ENCODE results near the gene NOS1AP. TPM values are rescaled to one million over a fixed set of nuclear protein-coding genes. Genes with fewer than 3 reads are reported as not detected.
A peak's percentile ranks its signal among the peaks of the same experiment; 100 is the strongest.
"Not testable (repeated sequence)": the region's sequence is repeated elsewhere in the genome, so short reads cannot be mapped to it uniquely, and the experiment has no call there.

NOS1AP gene
- total RNA-seq, 1 donor from 2014 or later: 4.9 TPM

- no peak for DNase-seq
- no peak overlapping the region for H3K27ac ChIP-seq
- ATAC-seq: peak; percentile 43
- H3K27me3 ChIP-seq: no peaks in the 10 kb centered on the region
- no peaks in the 10 kb centered on the region for H3K9me3 ChIP-seq
- H3K4me3 ChIP-seq: no peak overlapping the region
- H3K36me3 ChIP-seq: no peaks in the 10 kb centered on the region
- no peak for TF ChIP-seq CTCF (IDR thresholded peaks at IDR 0.05)
- H3K4me1 ChIP-seq: no peaks in the 10 kb centered on the region
- intact Hi-C loops (cut with DNase I): no loop called here
Measured at GRCh38 chr1:162168261-162168660, 98.8 kb downstream of the NOS1AP start.

- no peaks in the 10 kb centered on the region for H3K4me1 ChIP-seq
- no peaks in the 10 kb centered on the region for H3K36me3 ChIP-seq
- H3K27ac ChIP-seq: no peak overlapping the region
- no peaks in the 10 kb centered on the region for H3K27me3 ChIP-seq
- no peak overlapping the region for H3K4me3 ChIP-seq
- no peak for TF ChIP-seq CTCF (IDR thresholded peaks at IDR 0.05)
- no peak for DNase-seq
- intact Hi-C loops (cut with DNase I): no loop called here
- H3K9me3 ChIP-seq: no peaks in the 10 kb centered on the region
- no peak for ATAC-seq
Measured at GRCh38 chr1:162169031-162169790, 99.7 kb downstream of the NOS1AP start.

GRCh38 chr1:162171111-162171510 is 101.6 kb downstream of the NOS1AP start:
- no peak overlapping the region for H3K27ac ChIP-seq
- H3K36me3 ChIP-seq: no peaks in the 10 kb centered on the region
- H3K9me3 ChIP-seq: no peaks in the 10 kb centered on the region
- ATAC-seq (no peak), DNase-seq (no peak)
- no peaks in the 10 kb centered on the region for H3K27me3 ChIP-seq
- TF ChIP-seq CTCF (IDR thresholded peaks at IDR 0.05): no peak
- H3K4me3 ChIP-seq: no peak overlapping the region
- no peaks in the 10 kb centered on the region for H3K4me1 ChIP-seq
- intact Hi-C loops (cut with DNase I): no loop called here

DNA sequence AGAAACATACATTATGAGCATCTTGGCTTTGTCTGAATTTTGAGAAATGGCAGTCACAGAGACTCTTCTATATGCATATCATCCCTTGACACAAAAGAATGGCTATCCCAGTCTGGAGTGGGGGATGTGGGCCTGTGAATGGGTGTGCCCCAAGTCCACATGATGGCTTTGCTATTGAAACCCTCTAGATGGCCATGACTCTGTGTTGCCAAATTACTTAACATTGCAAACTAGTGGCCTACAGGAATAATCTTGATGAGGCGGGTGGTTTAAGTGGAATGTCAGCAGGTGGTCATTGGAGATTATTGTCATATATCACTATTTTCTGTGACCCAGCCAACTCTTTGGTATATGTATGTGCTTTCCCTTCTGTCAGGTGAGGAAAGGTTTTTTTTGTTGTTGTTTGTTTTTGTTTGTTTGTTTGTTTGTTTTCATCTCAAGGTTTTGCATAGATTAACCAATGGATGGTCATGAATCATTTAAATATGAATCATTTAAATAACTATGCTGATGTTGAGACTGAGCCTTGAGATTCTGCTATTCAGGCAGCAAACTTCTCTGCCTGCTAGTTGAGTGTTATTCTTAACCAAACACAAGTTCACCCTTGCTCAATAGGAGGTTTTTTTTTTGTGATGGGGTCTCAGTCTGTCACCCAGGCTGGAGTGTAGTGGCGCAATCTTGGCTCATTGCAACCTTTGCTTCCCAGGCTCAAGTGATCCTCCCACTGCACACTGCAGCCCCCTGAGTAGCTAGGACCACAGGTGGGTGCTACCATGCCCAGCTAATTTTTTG is 103.0 kb downstream of the NOS1AP start:
- Histone ChIP-seq H3K36me3 (no peaks in the 10 kb centered on the region), H3K4me1 (no peaks in the 10 kb centered on the region), H3K9me3 (no peaks in the 10 kb centered on the region), H3K27ac (no peak overlapping the region), H3K4me3 (no peak overlapping the region), H3K27me3 (no peaks in the 10 kb centered on the region)
- TF ChIP-seq CTCF (IDR thresholded peaks at IDR 0.05): no peak
- no peak for ATAC-seq
- intact Hi-C loops (cut with DNase I): no loop called here
- no peak for DNase-seq

GRCh38 chr1:162173607-162174006 is 104.1 kb downstream of the NOS1AP start:
- H3K36me3 ChIP-seq; H3K4me3 ChIP-seq; ATAC-seq; H3K9me3 ChIP-seq; DNase-seq; intact Hi-C loops (cut with DNase I); H3K27ac ChIP-seq; H3K27me3 ChIP-seq; H3K4me1 ChIP-seq: not testable (repeated sequence)

DNA sequence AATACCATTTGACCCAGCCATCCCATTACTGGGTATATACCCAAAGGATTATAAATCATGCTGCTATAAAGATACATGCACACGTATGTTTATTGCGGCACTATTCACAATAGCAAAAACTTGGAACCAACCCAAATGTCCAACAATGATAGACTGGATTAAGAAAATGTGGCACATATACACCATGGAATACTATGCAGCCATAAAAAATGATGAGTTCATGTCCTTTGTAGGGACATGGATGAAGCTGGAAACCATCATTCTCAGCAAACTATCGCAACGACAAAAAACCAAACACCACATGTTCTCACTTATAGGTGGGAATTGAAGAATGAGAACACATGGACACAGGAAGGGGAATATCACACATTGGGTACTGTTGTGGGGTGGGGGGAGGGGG is 104.5 kb downstream of the NOS1AP start:
- H3K4me1 ChIP-seq; ATAC-seq; H3K27me3 ChIP-seq; H3K9me3 ChIP-seq; DNase-seq; intact Hi-C loops (cut with DNase I); H3K27ac ChIP-seq; H3K36me3 ChIP-seq; H3K4me3 ChIP-seq: not testable (repeated sequence)

All from upper lobe of right lung (tissue), 1 donor.